GM12872 (cell line): ENCODE results near the gene TRIM44.

Experiments
- CTCF ChIP-seq: IDR thresholded peaks from 3 replicates; pipeline ENCODE4 v1.5.1; 2011; ENCODE audit warnings: low read depth, mild to moderate bottlenecking, low read length, moderate library complexity; ENCODE audit not compliant: insufficient read depth

Gene TRIM44

DNA sequence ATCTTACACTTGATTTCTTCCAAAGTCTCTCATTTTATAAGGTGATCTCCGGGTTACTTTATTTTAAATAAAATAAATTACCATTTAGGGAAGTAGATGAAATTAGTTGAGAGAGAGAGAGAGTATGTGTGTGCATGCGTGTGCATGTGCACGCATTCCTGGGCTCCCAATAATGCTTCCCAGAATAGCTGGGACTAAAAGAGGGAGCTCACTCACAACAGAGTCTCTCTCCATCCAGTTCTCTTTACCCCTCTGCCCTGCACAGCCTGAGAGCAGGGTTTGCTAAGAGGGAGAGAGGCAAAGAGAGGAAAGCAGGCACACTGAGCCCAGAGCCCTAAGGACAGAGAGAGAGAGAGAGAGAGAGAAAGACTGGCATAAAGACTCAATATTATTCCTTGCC is 11.3 kb upstream of the TRIM44 start:
- no peak for TF ChIP-seq CTCF

DNA sequence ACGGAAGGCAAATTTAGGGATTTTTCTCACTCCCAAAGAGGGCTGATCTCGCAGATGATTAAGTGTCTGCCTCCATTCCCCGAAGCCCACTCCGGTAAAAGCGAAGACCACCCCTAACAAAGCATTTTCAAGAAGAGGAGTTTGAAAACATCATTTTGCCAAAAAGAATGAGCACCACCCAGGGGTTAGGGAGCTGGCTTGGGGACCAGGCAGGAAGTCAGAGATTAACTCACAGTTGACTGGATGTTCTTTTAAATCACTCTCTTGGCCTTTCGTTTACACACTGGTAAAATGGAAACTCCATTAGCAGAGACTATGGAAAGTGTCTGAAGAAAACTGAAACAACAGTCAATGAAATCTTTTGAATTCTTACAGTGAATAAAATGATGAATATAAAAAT is 7.9 kb upstream of the TRIM44 start:
- TF ChIP-seq CTCF, result no peak

- no peak for TF ChIP-seq CTCF
Observed at GRCh38 chr11:35655254-35655653, 7.3 kb upstream of the TRIM44 start.

DNA sequence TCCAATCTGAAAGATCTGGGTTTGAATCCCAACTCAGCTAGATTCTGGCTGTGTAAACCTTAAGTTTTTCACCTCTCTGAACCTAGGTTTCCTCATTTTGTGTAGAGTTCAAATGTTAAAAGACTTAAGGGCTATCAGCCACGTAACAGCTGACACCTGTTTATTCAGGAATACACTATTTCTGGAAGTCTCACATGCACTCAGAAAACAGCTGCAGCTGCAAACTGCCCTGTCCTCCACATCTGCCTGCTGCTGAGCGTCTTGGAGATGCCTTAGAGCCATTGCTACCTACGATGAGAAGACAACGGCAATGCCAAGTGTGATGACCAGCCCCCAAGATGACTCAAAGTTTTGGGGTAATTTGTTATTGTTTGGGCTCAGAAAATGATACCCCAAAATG is 6.7 kb upstream of the TRIM44 start:
- TF ChIP-seq CTCF, result no peak

- no peak for TF ChIP-seq CTCF
Observed at GRCh38 chr11:35658020-35658948, 4.3 kb upstream of the TRIM44 start.

DNA sequence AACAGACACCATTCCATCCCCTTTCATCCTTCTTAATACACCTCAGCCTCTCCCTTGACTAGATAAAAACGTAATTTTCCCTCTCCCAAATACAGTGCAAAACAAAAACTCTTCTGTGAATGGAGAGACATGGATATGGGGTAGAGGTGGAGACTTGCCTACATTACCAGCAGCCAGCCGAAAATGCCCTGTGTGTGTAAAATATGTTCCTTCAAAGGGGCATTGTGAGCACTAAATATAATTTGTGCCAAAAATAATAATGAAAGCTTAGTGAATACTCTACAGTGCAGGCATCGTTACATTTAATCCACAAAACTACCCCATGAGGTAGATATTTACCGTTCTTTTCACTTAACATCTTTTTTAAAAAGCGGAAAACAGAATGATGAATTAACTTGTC is 1.0 kb upstream of the TRIM44 start:
- no peak for TF ChIP-seq CTCF

DNA sequence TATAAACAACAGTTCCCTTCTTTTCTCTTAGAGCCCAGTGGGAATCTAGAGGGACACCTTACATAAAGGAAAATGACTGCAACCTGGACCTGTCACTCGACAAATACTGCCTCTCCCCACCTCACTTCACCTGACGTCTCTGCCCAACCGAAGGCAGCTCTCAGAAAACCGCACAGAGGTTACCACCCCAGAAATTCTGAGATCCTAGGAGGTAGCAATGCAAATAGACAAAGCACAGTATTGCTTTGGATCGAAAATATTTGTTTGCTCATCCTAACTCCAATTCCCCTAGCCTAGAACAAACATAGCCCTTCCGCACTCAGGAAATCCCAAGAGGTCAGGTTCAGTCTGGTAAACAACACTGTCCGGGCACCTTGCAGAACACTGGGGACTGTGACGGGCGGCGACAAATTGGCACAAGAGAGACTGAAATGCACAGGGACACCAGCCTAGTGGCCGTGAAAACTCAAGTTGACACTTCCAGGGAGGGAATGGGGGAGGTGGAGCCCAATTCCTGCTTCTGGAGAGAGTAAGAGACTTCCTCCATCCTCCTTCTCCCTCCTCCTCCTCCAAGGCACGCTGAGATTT is 420 bp upstream of the TRIM44 start:
- no peak for TF ChIP-seq CTCF
